Lower leg skin (tissue), 3 donors: ENCODE results near the gene SLC36A1.

Experiments
- POLR2A ChIP-seq, 2 donors: fragments of 450-650 bp; IDR thresholded peaks; one replicate each; pipeline ENCODE4 v1.6.1; 2016 to 2017; ENCODE audit warnings: antibody characterized with exemption in 2 of 2, mild to moderate bottlenecking in 1 of 2, moderate library complexity in 1 of 2
- TF ChIP-seq, protein P1 (sequence below), 3 donors: fragments of 450-650 bp; IDR thresholded peaks; one replicate each; pipeline ENCODE4 v1.5.1; 2016; ENCODE audit warnings: antibody characterized with exemption in 3 of 3, mild to moderate bottlenecking in 3 of 3, moderate library complexity in 2 of 3

DNA sequence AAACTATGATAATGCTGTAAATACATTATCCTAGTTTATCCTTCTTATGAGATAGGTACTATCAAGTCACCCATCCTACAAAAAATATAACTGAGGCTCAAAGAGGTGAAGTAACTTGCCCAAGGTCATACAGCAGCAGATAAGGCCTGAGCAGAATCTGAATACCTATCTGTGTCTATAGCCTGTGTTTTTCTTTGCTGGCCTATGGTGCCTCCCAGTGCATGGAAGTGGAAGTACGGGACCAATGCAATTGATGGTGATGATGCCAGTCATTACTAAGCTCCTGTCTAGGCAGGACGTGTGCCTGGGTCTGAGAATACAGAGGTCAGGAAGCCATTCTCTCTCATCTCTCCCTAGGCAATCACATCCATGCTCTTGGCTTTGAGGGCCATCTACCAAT, 75.9 kb downstream of the SLC36A1 start:
- TF ChIP-seq, protein P1, sequence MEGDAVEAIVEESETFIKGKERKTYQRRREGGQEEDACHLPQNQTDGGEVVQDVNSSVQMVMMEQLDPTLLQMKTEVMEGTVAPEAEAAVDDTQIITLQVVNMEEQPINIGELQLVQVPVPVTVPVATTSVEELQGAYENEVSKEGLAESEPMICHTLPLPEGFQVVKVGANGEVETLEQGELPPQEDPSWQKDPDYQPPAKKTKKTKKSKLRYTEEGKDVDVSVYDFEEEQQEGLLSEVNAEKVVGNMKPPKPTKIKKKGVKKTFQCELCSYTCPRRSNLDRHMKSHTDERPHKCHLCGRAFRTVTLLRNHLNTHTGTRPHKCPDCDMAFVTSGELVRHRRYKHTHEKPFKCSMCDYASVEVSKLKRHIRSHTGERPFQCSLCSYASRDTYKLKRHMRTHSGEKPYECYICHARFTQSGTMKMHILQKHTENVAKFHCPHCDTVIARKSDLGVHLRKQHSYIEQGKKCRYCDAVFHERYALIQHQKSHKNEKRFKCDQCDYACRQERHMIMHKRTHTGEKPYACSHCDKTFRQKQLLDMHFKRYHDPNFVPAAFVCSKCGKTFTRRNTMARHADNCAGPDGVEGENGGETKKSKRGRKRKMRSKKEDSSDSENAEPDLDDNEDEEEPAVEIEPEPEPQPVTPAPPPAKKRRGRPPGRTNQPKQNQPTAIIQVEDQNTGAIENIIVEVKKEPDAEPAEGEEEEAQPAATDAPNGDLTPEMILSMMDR (IDR thresholded peaks at IDR 0.05) = no peak
- no peak for TF ChIP-seq POLR2A (IDR thresholded peaks at IDR 0.05)
